GM21825 (cell line): Measurements from ENCODE around the gene PPM1H.
"Not testable (repeated sequence)": the region's sequence is repeated elsewhere in the genome, so short reads cannot be mapped to it uniquely, and the experiment has no call there.

Experiments used
- ATAC-seq: cut with Tn5 transposase; IDR thresholded peaks from one replicate; pipeline ENCODE4 v1.9.1; 2021; ENCODE audit warnings: mild to moderate bottlenecking, moderate library complexity; ENCODE audit not compliant: unreplicated experiment

PPM1H gene

GRCh38 chr12:62910549-62911169 lies 24.3 kb downstream of the PPM1H start:
- no peak for ATAC-seq

- ATAC-seq: no peak
Measured at GRCh38 chr12:62909340-62909739, 25.6 kb downstream of the PPM1H start.

GRCh38 chr12:62908674-62909073 lies 26.3 kb downstream of the PPM1H start:
- ATAC-seq: no peak

- ATAC-seq: no peak
Measured at GRCh38 chr12:62907561-62907960, 27.4 kb downstream of the PPM1H start.

- ATAC-seq: no peak
Measured at GRCh38 chr12:62907078-62907477, 27.9 kb downstream of the PPM1H start.

GRCh38 chr12:62903151-62903550 lies 31.8 kb downstream of the PPM1H start:
- ATAC-seq: no peak

- no peak for ATAC-seq
Measured at GRCh38 chr12:62900686-62901272, 34.2 kb downstream of the PPM1H start.

GRCh38 chr12:62899568-62900390 lies 35.2 kb downstream of the PPM1H start:
- no peak for ATAC-seq

GRCh38 chr12:62898526-62898925 lies 36.4 kb downstream of the PPM1H start:
- no peak for ATAC-seq

- ATAC-seq: no peak
Measured at GRCh38 chr12:62895351-62895877, 39.5 kb downstream of the PPM1H start.

- ATAC-seq: no peak
Measured at GRCh38 chr12:62893276-62893675, 41.7 kb downstream of the PPM1H start.

GRCh38 chr12:62891805-62892549 lies 43.0 kb downstream of the PPM1H start:
- no peak for ATAC-seq

GRCh38 chr12:62888454-62889110 lies 46.4 kb downstream of the PPM1H start:
- no peak for ATAC-seq

- no peak for ATAC-seq
Measured at GRCh38 chr12:62886796-62887195, 48.2 kb downstream of the PPM1H start.

- ATAC-seq: no peak
Measured at GRCh38 chr12:62885242-62885641, 49.7 kb downstream of the PPM1H start.

- ATAC-seq: not testable (repeated sequence)
Measured at GRCh38 chr12:62884832-62885231, 50.1 kb downstream of the PPM1H start.

GRCh38 chr12:62882696-62883095 lies 52.3 kb downstream of the PPM1H start:
- no peak for ATAC-seq

- ATAC-seq: no peak
Measured at GRCh38 chr12:62882140-62882539, 52.8 kb downstream of the PPM1H start.

- no peak for ATAC-seq
Measured at GRCh38 chr12:62879691-62880090, 55.3 kb downstream of the PPM1H start.

GRCh38 chr12:62879228-62879627 lies 55.7 kb downstream of the PPM1H start:
- ATAC-seq: not testable (repeated sequence)

- no peak for ATAC-seq
Measured at GRCh38 chr12:62878211-62878610, 56.7 kb downstream of the PPM1H start.
